Calu3 (cell line): Measurements from ENCODE around the gene AGR3. TPM values are rescaled to one million over a fixed set of nuclear protein-coding genes. Genes with fewer than 3 reads are reported as not detected.

ENCODE experiments used
- BruUV-seq: library from RNA; stranded (reverse); fragments of 400-500 nt; replicated peaks from 2 replicates; lab custom pipeline; 2021; lab: Mats Ljungman, UMichigan
- CTCF ChIA-PET: fragments of 300-600 bp; sonication (Branson Sonifier 250); formaldehyde crosslinking; loops from one replicate; lab custom pipeline; 2022; ENCODE audit warnings: antibody characterized with exemption; lab: Charles Lee
- DNase-seq: peaks from one replicate; pipeline ENCODE4 v3.0.0; 2022
- H3K27ac Mint-ChIP-seq: one replicate; pipeline ENCODE4 v1.8.0; 2022; ENCODE audit warnings: mixed read lengths; ENCODE audit not compliant: unreplicated experiment
- H3K27me3 Mint-ChIP-seq: one replicate; pipeline ENCODE4 v1.8.0; 2022; ENCODE audit warnings: mixed read lengths; ENCODE audit not compliant: unreplicated experiment
- H3K36me3 Mint-ChIP-seq: one replicate; pipeline ENCODE4 v1.8.0; 2022; ENCODE audit warnings: mild to moderate bottlenecking, moderate library complexity, mixed read lengths; ENCODE audit not compliant: insufficient read depth, unreplicated experiment
- H3K4me1 Mint-ChIP-seq: one replicate; pipeline ENCODE4 v1.8.0; 2022; ENCODE audit warnings: mild to moderate bottlenecking, low read depth, mixed read lengths; ENCODE audit not compliant: unreplicated experiment
- H3K4me3 Mint-ChIP-seq: one replicate; pipeline ENCODE4 v1.8.0; 2022; ENCODE audit warnings: mild to moderate bottlenecking, low read depth, moderate library complexity, mixed read lengths; ENCODE audit not compliant: unreplicated experiment
- H3K9me3 Mint-ChIP-seq: one replicate; pipeline ENCODE4 v1.8.0; 2022; ENCODE audit warnings: low read depth, mixed read lengths; ENCODE audit not compliant: unreplicated experiment
- intact Hi-C: fragments of 100-400 bp; cut with micrococcal nuclease; formaldehyde crosslinking; loops from one replicate; pipeline ENCODE4 v1.10.0; 2022; ENCODE audit not compliant: unreplicated experiment
- total RNA-seq: library from RNA; stranded (reverse); gene quantifications from 2 replicates; pipeline ENCODE4 v1.2.3, GENCODE V29; 2022
- TF ChIP-seq, protein P1 (sequence below): fragments of 200-600 bp; IDR thresholded peaks from one replicate; pipeline ENCODE4 v1.8.0; 2022; ENCODE audit warnings: antibody characterized with exemption; ENCODE audit not compliant: unreplicated experiment

Gene AGR3
- total RNA-seq, 1 experiment from 2014 or later: 8.4 TPM

DNA sequence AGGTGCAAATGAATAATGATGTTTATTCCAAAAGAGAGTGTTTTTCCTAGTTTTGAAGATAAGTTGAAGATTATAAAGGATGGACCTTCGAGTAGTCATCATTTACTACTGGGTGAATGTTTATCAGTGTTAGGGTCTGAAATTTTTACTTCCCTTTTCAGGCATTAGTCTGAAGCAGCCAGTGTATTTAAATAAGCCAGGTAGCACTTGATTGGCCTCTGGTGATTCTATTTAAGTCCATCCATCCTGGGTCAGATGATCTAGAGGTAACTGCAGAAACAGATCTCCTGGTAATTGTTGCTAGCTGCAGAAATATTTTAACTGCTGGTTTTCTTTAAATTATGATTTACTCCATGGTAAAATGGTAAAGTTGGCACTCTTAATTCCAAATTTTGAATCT, 42.9 kb downstream of the AGR3 start:
- CTCF ChIA-PET: interaction anchor here (0.6 to 1.3 kb wide), 6 partner anchors 8 to 180 kb away, joined by 3 to 5 read pairs (median 4); no protein-coding TSS in a partner anchor
- no peak overlapping the region for H3K27ac Mint-ChIP-seq
- no peaks in the 10 kb centered on the region for H3K36me3 Mint-ChIP-seq
- no peaks in the 10 kb centered on the region for H3K27me3 Mint-ChIP-seq
- H3K4me3 Mint-ChIP-seq: no peak overlapping the region
- H3K9me3 Mint-ChIP-seq: peaks cover 3% of the 10 kb centered on the region
- no peak for DNase-seq
- intact Hi-C loops: no loop called here
- TF ChIP-seq, protein P1, sequence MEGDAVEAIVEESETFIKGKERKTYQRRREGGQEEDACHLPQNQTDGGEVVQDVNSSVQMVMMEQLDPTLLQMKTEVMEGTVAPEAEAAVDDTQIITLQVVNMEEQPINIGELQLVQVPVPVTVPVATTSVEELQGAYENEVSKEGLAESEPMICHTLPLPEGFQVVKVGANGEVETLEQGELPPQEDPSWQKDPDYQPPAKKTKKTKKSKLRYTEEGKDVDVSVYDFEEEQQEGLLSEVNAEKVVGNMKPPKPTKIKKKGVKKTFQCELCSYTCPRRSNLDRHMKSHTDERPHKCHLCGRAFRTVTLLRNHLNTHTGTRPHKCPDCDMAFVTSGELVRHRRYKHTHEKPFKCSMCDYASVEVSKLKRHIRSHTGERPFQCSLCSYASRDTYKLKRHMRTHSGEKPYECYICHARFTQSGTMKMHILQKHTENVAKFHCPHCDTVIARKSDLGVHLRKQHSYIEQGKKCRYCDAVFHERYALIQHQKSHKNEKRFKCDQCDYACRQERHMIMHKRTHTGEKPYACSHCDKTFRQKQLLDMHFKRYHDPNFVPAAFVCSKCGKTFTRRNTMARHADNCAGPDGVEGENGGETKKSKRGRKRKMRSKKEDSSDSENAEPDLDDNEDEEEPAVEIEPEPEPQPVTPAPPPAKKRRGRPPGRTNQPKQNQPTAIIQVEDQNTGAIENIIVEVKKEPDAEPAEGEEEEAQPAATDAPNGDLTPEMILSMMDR: no peak
- no TSS peak for BruUV-seq
- H3K4me1 Mint-ChIP-seq: peaks cover 15% of the 10 kb centered on the region

DNA sequence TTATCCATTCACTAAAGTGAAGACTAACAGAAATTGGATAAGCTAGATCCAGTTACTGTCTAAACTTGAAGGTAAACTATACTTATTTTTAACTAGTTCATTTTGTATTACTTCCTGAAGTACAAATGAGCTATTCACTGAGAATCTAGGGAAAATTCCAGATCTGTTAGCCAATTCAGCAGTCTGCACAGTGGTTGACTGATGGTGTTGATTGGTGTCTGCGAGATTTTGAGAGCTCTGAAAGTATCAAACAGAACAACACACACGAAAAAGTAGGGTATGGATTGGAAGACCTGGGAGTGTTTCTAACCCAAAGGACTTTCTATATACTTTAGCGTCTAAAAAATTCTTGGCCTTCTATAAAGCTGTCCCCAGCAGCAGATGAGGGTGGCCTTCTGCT, 43.4 kb downstream of the AGR3 start:
- BruUV-seq: no TSS peak
- peaks cover 15% of the 10 kb centered on the region for H3K4me1 Mint-ChIP-seq
- no peak for DNase-seq
- CTCF ChIA-PET: interaction anchor here (0.6 to 1.1 kb wide), 5 partner anchors 8 to 834 kb away, joined by 3 to 4 read pairs (median 4); no protein-coding TSS in a partner anchor
- H3K36me3 Mint-ChIP-seq: no peaks in the 10 kb centered on the region
- intact Hi-C loops: no loop called here
- no peak overlapping the region for H3K27ac Mint-ChIP-seq
- H3K4me3 Mint-ChIP-seq: no peak overlapping the region
- peaks cover 3% of the 10 kb centered on the region for H3K9me3 Mint-ChIP-seq
- TF ChIP-seq, protein P1: no peak
- no peaks in the 10 kb centered on the region for H3K27me3 Mint-ChIP-seq

DNA sequence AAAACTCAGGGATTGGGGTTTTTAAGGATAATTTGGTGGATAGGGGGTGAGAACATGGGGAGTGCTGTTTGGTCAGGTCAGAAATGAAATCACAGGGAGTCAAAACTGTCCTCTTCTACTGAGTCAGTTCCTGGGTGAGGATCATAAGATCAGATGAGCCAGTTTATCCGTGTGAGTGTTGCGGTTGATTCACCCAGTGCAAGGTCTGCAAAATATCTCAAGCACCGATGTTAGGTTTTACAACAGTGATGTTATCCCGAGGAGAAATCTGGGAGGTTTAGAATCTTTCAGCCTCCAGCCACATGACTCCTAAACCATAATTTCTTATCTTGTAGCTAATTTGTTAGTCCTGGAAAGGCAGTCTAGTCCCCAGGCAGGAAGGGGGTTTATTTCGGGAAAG, 45.3 kb downstream of the AGR3 start:
- no peak overlapping the region for H3K27ac Mint-ChIP-seq
- no peak overlapping the region for H3K4me3 Mint-ChIP-seq
- H3K36me3 Mint-ChIP-seq: no peaks in the 10 kb centered on the region
- CTCF ChIA-PET: interaction anchor here (0.8 kb wide), 1 partner anchor 36 kb away, joined by 3 read pairs; no protein-coding TSS in a partner anchor
- intact Hi-C loops: no loop called here
- TF ChIP-seq, protein P1: no peak
- H3K27me3 Mint-ChIP-seq: no peaks in the 10 kb centered on the region
- peaks cover 3% of the 10 kb centered on the region for H3K9me3 Mint-ChIP-seq
- peaks cover 15% of the 10 kb centered on the region for H3K4me1 Mint-ChIP-seq
- no peak for DNase-seq
- BruUV-seq: no TSS peak

DNA sequence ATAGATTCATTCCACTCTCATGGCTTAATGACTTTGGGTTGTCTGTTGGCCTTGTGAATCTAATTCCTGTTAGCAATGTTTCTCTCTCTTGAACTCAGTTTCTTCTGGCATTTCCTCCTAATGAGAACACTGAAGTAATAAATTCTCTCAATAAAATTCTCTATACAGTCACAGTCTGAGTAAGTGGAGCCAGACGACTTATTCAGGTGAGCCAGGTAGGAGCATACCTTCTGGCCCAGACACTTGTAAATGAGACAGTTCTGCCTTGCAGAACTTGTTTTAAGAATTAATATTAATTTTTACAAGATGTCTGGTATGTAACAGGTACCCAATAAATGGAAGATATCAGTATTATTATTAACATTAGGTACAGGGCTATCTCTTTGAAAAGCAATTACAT, 48.4 kb downstream of the AGR3 start:
- Mint-ChIP-seq H3K4me3 (no peak overlapping the region), H3K27ac (no peak overlapping the region), H3K9me3 (peaks cover 3% of the 10 kb centered on the region), H3K36me3 (no peaks in the 10 kb centered on the region), H3K27me3 (no peaks in the 10 kb centered on the region), H3K4me1 (peaks cover 4% of the 10 kb centered on the region)
- intact Hi-C loops: no loop called here
- TF ChIP-seq, protein P1: no peak
- DNase-seq: no peak
- BruUV-seq: no TSS peak
- CTCF ChIA-PET: interaction anchor here (0.5 kb wide), 1 partner anchor 839 kb away, joined by 3 read pairs; no protein-coding TSS in a partner anchor
